Activated T-cell treated with anti-CD3 and anti-CD28 coated beads for 4 hours (primary cell): ENCODE results near the gene CCDC169.

Experiments
- DNase-seq: peaks from one replicate; pipeline ENCODE4 v3.0.0-alpha.2; 2020

CCDC169 gene

DNA sequence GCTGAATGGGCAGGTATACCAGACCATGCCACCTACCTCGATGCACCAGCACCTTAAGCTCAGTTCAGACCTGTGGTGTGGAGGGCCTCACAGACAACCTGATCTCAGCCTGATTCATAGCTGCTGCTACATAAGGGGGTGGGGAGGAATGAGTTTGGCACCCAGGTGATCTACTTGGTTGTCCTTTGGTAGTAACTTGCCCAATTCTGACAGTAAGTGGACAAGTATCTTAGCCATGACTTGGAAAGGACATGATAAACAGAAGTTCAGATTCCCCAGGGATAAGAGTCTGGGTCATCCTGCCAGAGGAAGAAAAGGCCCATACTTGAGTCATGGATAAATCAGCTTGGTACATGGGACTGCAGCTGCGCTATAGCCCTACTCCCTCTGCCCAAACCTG is 54.9 kb downstream of the CCDC169 start:
- no peak for DNase-seq

DNA sequence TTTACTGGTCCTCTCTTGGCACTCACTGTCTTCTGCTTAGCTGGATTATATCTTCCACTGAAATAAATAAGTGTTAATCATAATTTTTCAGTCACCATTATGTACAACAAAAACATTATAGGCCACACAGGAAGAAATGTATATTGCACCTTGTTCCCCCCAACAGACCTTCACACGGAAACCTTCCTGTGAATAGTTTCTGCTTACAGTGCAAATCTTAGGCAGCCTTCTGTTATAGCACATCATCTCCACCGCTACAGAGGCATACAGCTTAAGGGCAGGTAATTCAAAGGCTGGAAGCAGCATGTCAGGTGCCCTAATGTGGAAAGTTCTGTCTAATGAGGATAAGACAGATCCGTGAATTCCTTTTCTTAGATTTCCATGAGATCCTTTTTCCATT is 66.4 kb downstream of the CCDC169 start:
- no peak for DNase-seq

DNA sequence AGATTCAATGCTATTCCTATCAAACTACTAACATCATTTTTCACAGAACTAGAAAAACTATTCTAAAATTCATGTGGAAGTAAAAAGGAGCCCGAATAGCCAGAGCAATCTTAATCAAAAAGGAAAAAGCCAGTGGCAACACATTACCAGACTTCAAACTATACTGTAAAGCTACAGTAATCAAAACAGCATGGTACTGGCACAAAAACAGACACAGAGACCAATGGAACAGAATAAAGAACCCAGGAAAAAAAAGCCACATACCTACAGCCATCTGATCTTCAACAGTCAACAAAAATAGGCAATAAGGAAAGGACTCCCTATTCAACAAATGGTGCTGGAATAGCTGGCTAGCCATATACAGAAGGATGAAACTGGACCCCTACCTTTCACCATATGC is 72.9 kb downstream of the CCDC169 start:
- DNase-seq = no peak

DNA sequence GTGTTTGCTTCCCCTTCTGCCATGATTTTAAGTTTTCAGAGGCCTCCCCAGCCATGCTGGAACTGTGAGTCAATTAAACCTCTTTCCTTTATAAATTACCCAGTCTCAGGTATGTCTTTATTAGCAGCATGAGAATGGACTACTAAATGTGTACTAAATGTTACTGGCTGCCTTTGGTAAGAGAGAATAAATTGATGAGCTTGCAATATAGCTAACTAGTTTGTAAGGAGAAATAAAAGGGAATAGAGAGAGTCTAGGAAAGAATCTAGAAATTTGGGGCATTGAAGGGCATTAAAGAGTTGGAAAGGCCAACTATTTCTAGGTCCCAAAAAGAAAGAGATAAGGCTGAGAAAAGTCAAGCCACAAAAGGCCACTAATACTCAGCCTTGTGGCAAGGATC is 77.7 kb downstream of the CCDC169 start:
- no peak for DNase-seq

DNA sequence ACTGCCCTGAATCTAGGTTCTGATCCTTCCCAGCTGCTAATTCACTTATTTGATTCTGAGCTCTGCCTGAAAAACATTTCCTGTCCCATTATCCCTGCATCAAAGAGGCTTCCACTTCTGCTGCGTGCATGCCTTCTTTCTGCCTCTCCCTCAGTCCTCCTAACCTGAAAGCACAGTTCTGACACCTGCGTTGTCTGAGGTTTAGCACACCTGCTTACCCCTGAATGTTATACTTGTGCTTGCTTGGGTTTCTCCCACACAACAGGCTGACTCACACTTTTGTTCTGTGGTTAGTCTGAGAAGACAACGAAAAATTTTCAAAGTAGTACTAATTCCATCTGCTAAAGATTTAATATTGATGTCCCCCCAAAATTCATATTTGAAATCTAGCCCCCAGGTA is 80.2 kb downstream of the CCDC169 start:
- DNase-seq = no peak

DNA sequence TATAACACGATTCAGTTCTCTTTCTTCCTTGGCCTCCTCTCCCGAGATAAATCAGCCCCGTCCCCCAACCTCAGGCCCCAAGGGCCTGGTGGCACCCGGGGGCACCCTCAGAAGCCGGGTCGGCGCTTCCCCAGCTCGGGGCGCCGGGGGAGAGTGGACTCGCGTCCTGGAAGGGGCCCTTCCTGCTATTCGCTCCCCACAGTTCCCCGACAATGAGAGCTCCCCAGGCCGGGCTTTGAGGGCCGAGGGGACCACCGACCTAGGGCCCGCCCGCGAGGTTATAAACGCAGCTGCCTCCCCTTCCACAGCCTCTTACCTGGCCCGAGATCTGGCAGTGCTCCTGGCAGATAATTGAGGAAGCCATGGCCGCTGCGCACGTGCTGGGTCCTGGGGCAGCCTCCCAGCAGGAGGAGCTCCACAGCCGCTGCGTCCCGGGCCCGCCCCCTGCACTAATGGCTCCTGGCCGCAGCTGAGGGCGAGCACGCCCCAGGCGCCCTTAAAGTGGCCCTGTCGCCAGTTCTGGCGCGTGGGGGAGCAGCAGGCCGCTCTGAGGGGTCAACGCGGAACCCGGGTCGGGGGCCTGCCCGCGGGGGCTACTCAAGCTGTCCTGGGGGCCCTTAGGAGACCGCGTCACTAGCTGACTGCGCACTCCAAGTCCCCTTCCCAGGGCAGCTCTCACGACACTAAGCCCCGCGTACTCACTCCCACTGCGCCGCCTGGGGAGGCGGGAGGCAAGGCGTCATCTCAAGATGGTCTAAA is 83.3 kb downstream of the CCDC169 start, which contains the start of gene SOHLH2:
Gene SOHLH2, minus strand, starts transcription at position 394 of the 759 bp plus-strand sequence. Its CDS starts 30 bp downstream, at position 364.
- DNase-seq = no peak

DNA sequence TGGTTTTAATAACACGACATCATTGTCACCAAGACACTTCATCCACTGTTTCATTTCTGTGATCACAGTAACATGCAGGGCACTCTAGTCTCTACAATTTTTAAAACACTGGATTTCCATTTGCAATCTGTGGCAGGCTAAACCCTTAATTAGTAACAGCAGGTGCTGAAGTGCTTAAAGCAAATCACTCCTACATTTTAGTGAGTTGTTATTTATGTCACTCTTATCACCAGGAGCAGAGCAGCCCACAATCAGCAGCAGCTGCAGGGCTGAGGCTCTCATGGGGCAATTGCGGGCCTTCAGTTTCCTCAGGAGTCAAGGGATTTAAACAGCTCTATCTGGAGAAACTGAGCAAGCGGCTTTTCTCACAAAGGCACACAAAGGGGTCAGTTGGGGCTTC is 84.8 kb downstream of the CCDC169 start:
- DNase-seq = no peak

DNA sequence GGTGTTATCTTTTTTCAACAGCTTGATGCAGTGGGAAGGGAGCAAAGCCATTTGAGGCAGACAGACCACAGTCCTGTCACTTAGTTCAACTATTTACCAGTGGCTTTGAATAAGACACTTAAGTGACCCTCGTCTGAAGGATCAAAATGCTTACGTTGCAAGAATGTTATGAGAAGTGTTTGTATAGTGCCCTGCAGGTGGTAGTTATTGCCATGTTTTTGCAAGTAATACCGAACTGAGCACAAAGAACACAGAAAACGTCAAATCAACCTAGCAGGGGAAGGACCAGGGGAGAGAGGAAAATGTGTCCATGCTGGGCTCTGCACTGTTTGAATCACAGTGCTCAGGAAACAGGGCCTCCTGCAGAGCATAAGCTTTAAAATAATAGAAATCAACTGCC is 86.0 kb downstream of the CCDC169 start:
- no peak for DNase-seq

DNA sequence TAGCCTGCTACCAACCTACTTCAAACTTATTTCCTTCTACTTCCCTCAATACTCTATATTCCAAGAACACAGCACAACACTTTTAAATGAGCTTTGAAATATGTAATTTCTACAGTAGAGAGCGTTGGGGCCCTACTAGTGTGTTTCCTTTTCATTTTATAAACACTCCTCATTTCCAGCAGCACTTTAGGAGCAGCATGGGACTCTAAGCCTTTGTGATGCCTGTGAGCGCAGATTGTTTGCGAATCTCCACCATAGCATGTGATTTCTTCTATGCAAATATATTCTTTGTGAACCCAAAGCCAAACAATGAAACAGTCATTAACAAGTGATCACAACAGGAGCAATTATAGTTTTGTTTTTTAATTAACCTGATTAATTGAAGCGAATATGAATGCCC is 86.9 kb downstream of the CCDC169 start:
- DNase-seq = no peak

DNA sequence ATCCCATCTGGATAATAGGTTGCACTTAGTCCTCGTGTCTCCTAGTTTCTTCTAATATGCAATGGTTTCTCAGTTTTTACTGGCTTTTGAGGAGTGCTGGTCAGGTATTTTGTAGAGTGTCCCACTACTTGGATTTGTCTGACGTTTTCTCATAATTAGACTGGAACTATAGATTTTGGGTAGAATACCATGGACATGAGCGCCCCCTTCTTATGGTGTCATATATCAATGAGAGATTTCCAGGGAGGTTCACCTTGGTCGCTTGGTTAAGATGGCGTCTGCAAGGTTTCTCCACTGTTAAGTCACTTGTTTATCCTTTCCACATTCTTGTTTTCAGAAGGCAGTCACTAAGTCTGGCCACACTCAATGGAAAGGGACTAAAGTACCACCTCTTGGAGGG is 89.9 kb downstream of the CCDC169 start:
- no peak for DNase-seq

DNA sequence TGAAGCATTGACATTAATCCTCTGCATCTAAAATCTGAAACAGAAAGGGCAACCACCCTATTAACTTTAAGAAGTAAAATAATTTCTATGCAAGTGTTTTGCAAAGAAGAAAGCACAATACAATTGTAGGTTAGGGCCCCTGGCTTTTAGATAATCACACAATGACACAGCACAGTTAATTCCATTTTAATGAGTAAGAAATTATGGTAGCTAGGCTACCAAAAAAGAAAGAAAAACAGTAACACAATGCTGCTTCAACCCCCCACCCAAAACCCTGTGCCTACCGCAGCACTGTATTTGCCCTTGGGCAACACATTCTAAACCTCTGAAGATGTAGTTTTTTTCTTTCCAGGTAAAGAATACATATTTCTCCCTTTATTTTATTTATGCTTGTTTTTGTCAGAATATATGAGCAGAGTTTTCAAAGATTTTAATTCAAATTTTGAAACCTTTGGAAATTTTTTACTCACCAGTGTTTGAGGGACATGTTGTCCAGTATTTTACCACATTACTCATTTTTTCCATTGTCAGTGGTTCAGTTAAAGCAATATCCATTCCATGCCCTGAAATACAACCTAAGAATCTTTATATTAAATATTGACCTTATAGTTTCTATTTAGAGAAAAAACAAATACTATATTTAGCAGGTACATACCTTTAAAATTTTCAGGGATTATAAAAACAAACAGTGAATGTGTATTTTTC is 104.3 kb downstream of the CCDC169 start:
- no peak for DNase-seq

DNA sequence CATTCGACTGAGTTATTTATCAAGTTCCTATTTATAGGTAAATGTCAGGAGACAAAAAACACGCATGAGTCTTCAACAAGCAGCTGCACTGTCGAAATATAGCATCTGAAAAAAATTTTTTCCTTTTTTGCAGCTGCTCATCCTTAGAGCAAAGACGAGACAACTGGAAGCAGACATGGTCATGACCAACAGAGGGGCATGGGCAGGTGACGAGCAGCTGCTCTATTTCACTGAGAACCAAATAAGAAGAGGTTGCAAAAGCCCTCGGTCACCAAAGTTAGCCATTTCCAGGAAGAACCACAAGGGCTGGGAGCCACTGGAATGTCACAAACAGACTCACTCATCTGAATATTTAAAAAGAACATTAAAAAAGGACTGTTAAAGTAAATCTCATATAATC is 105.4 kb downstream of the CCDC169 start:
- no peak for DNase-seq

DNA sequence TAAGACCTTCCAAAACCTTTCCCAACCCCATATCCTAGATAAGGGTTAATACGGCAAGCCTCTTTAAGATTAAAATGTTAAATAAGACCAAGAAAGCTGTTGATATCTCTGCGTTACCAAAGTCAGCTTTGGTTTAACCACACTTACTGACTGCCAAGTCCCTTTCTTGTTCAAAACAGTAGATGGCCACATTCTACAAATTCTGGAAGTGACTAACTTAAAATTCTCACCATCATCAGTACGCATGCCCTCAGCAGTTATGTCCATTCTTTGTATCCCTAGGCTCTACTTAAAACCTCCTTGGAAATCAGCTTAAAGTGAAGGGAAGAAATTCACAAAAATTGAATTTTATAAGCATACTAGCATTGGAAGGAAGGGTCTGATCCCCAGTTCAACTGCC is 106.8 kb downstream of the CCDC169 start:
- DNase-seq = no peak

DNA sequence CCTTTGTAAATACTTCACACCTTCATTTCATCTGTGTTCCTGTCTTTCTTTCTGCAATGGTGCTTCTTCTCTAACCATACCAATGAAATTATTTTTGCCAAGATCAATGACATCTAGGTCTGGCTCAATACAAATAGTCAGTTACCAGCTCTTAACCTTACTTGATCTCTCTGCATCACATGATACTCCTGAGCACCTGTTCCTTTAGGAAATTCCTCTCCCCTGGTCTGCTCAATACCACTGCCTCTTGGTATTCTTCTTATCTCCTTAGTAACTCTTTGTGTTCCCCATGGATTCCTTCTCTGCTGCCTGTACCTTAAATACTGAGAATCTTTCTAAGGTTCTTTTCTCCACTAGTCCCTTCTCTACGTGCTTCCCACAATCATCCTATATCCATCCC is 109.2 kb downstream of the CCDC169 start:
- DNase-seq = no peak

DNA sequence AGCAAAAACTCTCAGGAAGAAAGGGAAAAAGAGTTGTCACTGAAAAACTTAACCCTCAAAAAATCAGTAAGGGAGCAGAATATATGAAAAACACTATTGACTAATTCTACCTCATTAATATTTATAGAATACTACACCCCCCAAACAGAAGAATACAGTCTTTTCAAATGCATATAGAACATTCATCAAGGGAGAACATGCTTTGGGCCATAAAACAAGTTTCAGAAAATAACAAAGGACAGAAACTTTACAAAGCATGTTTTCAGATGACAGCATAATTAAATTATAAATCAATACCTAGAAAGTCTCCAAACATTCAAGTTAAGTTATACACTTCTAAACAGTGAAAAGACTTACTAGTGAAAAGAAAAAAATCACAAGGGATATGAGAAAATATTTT is 113.7 kb downstream of the CCDC169 start:
- DNase-seq = no peak
